Mesendoderm (in vitro differentiated cells): ENCODE measurements around the gene MCM3AP.

ENCODE experiments used
- DNase-seq: peaks from one replicate; pipeline ENCODE4 v3.0.0; 2013
- H2AK5ac ChIP-seq: 2 replicates; pipeline ENCODE4 v1.6.1; 2013; ENCODE audit warnings: low read length, inconsistent platforms
- H2BK120ac ChIP-seq: 2 replicates; pipeline ENCODE4 v1.6.1; 2013; ENCODE audit warnings: low read depth, mild to moderate bottlenecking, low read length, moderate library complexity, mixed read lengths
- H2BK15ac ChIP-seq: replicated peaks from 2 replicates; pipeline ENCODE4 v1.6.1; 2013; ENCODE audit warnings: low read depth, mild to moderate bottlenecking, moderate library complexity
- H2BK5ac ChIP-seq: 2 replicates; pipeline ENCODE4 v1.6.1; 2013; ENCODE audit warnings: low read length, inconsistent platforms
- H3K18ac ChIP-seq: 2 replicates; pipeline ENCODE4 v1.6.1; 2013; ENCODE audit warnings: mild to moderate bottlenecking, low read length, mixed read lengths
- H3K23ac ChIP-seq: one replicate; pipeline ENCODE4 v1.6.1; 2013; ENCODE audit warnings: low read length
- H3K27ac ChIP-seq: 2 replicates; pipeline ENCODE4 v1.5.1; 2013; ENCODE audit warnings: low read depth, mild to moderate bottlenecking, inconsistent platforms, low read length, moderate library complexity
- H3K27me3 ChIP-seq: 2 replicates; pipeline ENCODE4 v1.6.1; 2013; ENCODE audit warnings: low read length, control low read depth, mild to moderate bottlenecking, inconsistent platforms; ENCODE audit not compliant: insufficient read depth, poor library complexity
- H3K36me3 ChIP-seq: 2 replicates; pipeline ENCODE4 v1.6.1; 2013; ENCODE audit warnings: low read length, inconsistent platforms; ENCODE audit not compliant: control insufficient read depth, insufficient read depth
- H3K4ac ChIP-seq: one replicate; pipeline ENCODE4 v1.6.1; 2013; ENCODE audit warnings: low read depth, mild to moderate bottlenecking, low read length, moderate library complexity
- H3K4me1 ChIP-seq: 2 replicates; pipeline ENCODE4 v1.6.1; 2013; ENCODE audit warnings: low read depth, low read length, inconsistent platforms; ENCODE audit not compliant: control insufficient read depth
- H3K4me2 ChIP-seq: 2 replicates; pipeline ENCODE4 v1.6.1; 2013; ENCODE audit warnings: low read length
- H3K4me3 ChIP-seq: 2 replicates; pipeline ENCODE4 v1.5.1; 2013; ENCODE audit warnings: mild to moderate bottlenecking, low read length
- H3K56ac ChIP-seq: one replicate; pipeline ENCODE4 v1.6.1; 2013; ENCODE audit warnings: low read length
- H3K79me1 ChIP-seq: 2 replicates; pipeline ENCODE4 v1.6.1; 2013; ENCODE audit warnings: low read length, inconsistent platforms
- H3K79me2 ChIP-seq: 2 replicates; pipeline ENCODE4 v1.6.1; 2013; ENCODE audit warnings: mild to moderate bottlenecking, low read length; ENCODE audit not compliant: control insufficient read depth, insufficient read depth
- H3K9ac ChIP-seq: 2 replicates; pipeline ENCODE4 v1.6.1; 2013; ENCODE audit warnings: low read length, inconsistent platforms
- H4K5ac ChIP-seq: one replicate; pipeline ENCODE4 v1.6.1; 2013; ENCODE audit warnings: low read length
- H4K8ac ChIP-seq: one replicate; pipeline ENCODE4 v1.6.1; 2013; ENCODE audit warnings: low read depth, mild to moderate bottlenecking, control low read depth, low read length, moderate library complexity
- WGBS: extraction: QIAGEN DNeasy Blood & Tissue Kit; methylation state at CpG from one replicate; pipeline ENCODE4 v1.1.7; 2013; ENCODE audit warnings: low lambda C conversion rate, missing lambda C conversion rate; ENCODE audit not compliant: insufficient coverage; ENCODE audit errors: extremely low coverage; 5-methylcytosine and 5-hydroxymethylcytosine counted together

The MCM3AP gene

DNA sequence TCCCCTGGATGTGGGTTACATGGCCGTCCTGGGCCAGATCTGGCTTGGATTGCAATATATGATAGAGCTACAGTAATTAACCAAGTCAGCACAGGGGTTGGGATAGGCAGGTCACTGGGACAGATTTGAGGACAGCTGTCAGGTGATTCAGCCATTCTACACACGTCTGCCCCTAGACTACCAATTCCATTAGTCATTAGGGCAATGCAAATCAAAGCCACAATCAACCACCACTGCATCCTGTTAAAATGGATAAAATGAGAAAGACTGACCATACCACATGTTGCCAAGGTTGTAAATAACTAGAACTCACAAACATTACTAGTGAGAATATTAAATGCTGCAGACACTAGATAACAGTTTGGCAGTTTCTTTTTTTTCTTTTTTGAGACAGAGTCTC lies 22.2 kb upstream of the MCM3AP start:
- no peak overlapping the region for H2AK5ac ChIP-seq
- WGBS = no CpG with 5 or more reads among the region's 2 CpGs
- no peak for DNase-seq

GRCh38 chr21:46304955-46305354 lies 19.5 kb upstream of the MCM3AP start:
- Histone ChIP-seq H3K18ac (no peak overlapping the region), H3K79me2 (no peaks in the 10 kb centered on the region), H3K36me3 (peaks cover 4% of the 10 kb centered on the region), H3K4me1 (no peaks in the 10 kb centered on the region), H2BK15ac (no peak overlapping the region), H3K4me3 (no peak overlapping the region), H2BK120ac (no peak overlapping the region), H2AK5ac (no peak overlapping the region), H3K27me3 (no peaks in the 10 kb centered on the region), H4K5ac (no peak overlapping the region), H4K8ac (no peak overlapping the region), H3K27ac (no peak overlapping the region), H3K4me2 (no peak overlapping the region), H3K4ac (no peak overlapping the region), H3K9ac (no peak overlapping the region), H2BK5ac (no peak overlapping the region), H3K23ac (no peak overlapping the region), H3K79me1 (no peaks in the 10 kb centered on the region), H3K56ac (no peak overlapping the region)
- no CpG with 5 or more reads among the region's 11 CpGs for WGBS
- DNase-seq = no peak

More for the DNA sequence above, 22.2 kb upstream of the MCM3AP start:
- Histone ChIP-seq H3K27me3 (no peaks in the 10 kb centered on the region), H4K8ac (no peak overlapping the region), H2BK5ac (no peak overlapping the region), H3K79me2 (no peaks in the 10 kb centered on the region), H3K18ac (no peak overlapping the region), H3K27ac (no peak overlapping the region), H3K4me2 (no peak overlapping the region), H4K5ac (no peak overlapping the region), H3K79me1 (no peaks in the 10 kb centered on the region), H3K36me3 (peaks cover 2% of the 10 kb centered on the region), H3K4me1 (no peaks in the 10 kb centered on the region), H3K9ac (no peak overlapping the region), H2BK15ac (no peak overlapping the region), H3K56ac (no peak overlapping the region), H3K4ac (no peak overlapping the region), H3K4me3 (no peak overlapping the region), H3K23ac (no peak overlapping the region), H2BK120ac (no peak overlapping the region)

DNA sequence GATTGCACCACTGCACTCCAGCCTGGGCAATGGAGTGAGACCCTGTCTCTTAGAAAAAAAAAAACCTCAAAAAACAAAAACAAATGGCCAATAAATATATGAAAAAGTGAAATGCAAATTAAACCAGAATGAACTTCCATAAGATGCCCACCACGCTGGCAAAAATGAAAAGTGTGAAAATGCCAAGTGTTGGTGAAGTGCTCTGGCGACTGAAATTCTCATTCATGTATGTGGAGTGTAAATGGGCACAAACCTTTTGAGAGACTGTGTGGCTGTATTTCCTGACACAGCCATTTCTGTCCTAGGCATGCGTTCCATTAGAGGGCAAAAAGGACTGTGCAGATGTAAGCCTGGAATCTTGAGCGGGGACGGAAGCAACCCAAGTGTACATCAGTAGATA lies 19.0 kb upstream of the MCM3AP start:
- no peak overlapping the region for H3K18ac ChIP-seq
- H3K36me3 ChIP-seq = peaks cover 6% of the 10 kb centered on the region
- H3K23ac ChIP-seq = no peak overlapping the region
- DNase-seq = no peak
- no peak overlapping the region for H2BK120ac ChIP-seq
- H3K4me2 ChIP-seq = no peak overlapping the region
- WGBS = no CpG with 5 or more reads among the region's 5 CpGs
- no peak overlapping the region for H3K27ac ChIP-seq
- H4K8ac ChIP-seq = no peak overlapping the region
- no peaks in the 10 kb centered on the region for H3K27me3 ChIP-seq
- no peaks in the 10 kb centered on the region for H3K79me2 ChIP-seq
- H3K79me1 ChIP-seq = no peaks in the 10 kb centered on the region
- no peak overlapping the region for H3K56ac ChIP-seq
- H2BK5ac ChIP-seq = no peak overlapping the region
- no peak overlapping the region for H4K5ac ChIP-seq
- H3K4ac ChIP-seq = no peak overlapping the region
- no peak overlapping the region for H2AK5ac ChIP-seq
- H2BK15ac ChIP-seq = no peak overlapping the region
- no peaks in the 10 kb centered on the region for H3K4me1 ChIP-seq
- no peak overlapping the region for H3K9ac ChIP-seq
- H3K4me3 ChIP-seq = no peak overlapping the region

- no CpG with 5 or more reads among the region's 14 CpGs for WGBS
- Histone ChIP-seq H3K56ac (no peak overlapping the region), H3K79me2 (no peaks in the 10 kb centered on the region), H3K4me2 (no peak overlapping the region), H2AK5ac (no peak overlapping the region), H3K36me3 (peaks cover 7% of the 10 kb centered on the region), H3K79me1 (no peaks in the 10 kb centered on the region), H4K5ac (no peak overlapping the region), H3K4me1 (no peaks in the 10 kb centered on the region), H3K4ac (no peak overlapping the region), H3K18ac (no peak overlapping the region), H3K27me3 (no peaks in the 10 kb centered on the region), H3K9ac (no peak overlapping the region), H3K23ac (no peak overlapping the region), H3K4me3 (no peak overlapping the region), H2BK15ac (no peak overlapping the region), H2BK120ac (no peak overlapping the region), H3K27ac (no peak overlapping the region), H2BK5ac (no peak overlapping the region), H4K8ac (no peak overlapping the region)
- DNase-seq = no peak
Measured at GRCh38 chr21:46301759-46302158, 16.3 kb upstream of the MCM3AP start.

DNA sequence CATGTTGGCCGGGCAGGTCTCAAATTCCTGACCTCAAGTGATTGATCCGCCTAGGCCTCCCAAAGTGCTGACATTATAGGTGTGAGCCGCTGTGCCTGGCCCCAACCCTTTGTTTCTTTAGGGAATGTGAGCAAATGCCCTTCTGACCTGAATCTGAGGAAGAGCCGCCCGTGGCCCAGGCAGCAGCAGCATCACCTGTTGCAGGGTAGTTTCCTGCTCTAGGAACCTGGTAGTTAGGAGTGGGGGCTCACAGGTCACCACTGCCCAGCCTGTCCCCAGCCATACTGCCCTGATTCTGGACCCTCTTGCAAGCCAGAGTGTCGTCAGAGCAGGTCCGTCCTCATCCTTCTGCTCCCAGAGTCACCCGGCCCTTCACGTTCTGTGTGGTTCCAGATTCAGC lies 13.8 kb upstream of the MCM3AP start:
- Histone ChIP-seq H2BK15ac (no peak overlapping the region), H2BK120ac (no peak overlapping the region), H4K5ac (no peak overlapping the region), H3K4ac (no peak overlapping the region), H3K4me3 (no peak overlapping the region), H3K27me3 (no peaks in the 10 kb centered on the region), H3K4me2 (no peak overlapping the region), H3K56ac (no peak overlapping the region), H3K79me2 (no peaks in the 10 kb centered on the region), H3K27ac (no peak overlapping the region), H4K8ac (no peak overlapping the region), H3K18ac (no peak overlapping the region), H3K23ac (no peak overlapping the region), H3K36me3 (peaks cover 5% of the 10 kb centered on the region), H3K9ac (no peak overlapping the region), H2BK5ac (no peak overlapping the region), H2AK5ac (no peak overlapping the region), H3K79me1 (no peaks in the 10 kb centered on the region), H3K4me1 (peaks cover 3% of the 10 kb centered on the region)
- DNase-seq = no peak
- WGBS = no CpG with 5 or more reads among the region's 9 CpGs
